ENCODE measurements around the gene ZNF148.

ZNF148 gene

GRCh38 chr3:125213946-125214542 lies 161.1 kb downstream of the ZNF148 start:
- no peak for DNase-seq

- no peak for DNase-seq
Measured at GRCh38 chr3:125213364-125213755, 161.8 kb downstream of the ZNF148 start.

GRCh38 chr3:125212509-125213363 lies 162.4 kb downstream of the ZNF148 start, which contains the start of gene SLC12A8:
Gene SLC12A8 (minus strand): TSS chr3:125212748. CDS start chr3:125211349, 1,399 bp downstream.
- DNase-seq: no peak

- no peak for DNase-seq
Measured at GRCh38 chr3:125212091-125212508, 163.0 kb downstream of the ZNF148 start.

GRCh38 chr3:125211523-125212090 lies 163.5 kb downstream of the ZNF148 start:
- no peak for DNase-seq

- no peak for DNase-seq
Measured at GRCh38 chr3:125207949-125208568, 167.1 kb downstream of the ZNF148 start.

- DNase-seq: no peak
Measured at GRCh38 chr3:125207507-125207906, 167.6 kb downstream of the ZNF148 start.

GRCh38 chr3:125206934-125207333 lies 168.2 kb downstream of the ZNF148 start:
- no peak for DNase-seq

- no peak for DNase-seq
Measured at GRCh38 chr3:125203731-125204130, 171.4 kb downstream of the ZNF148 start.

GRCh38 chr3:125202197-125202596 lies 172.9 kb downstream of the ZNF148 start:
- no peak for DNase-seq

- no peak for DNase-seq
Measured at GRCh38 chr3:125200731-125201139, 174.4 kb downstream of the ZNF148 start.

GRCh38 chr3:125194849-125195601 lies 180.1 kb downstream of the ZNF148 start:
- no peak for DNase-seq

GRCh38 chr3:125194061-125194848 lies 180.9 kb downstream of the ZNF148 start:
- DNase-seq: no peak

- no peak for DNase-seq
Measured at GRCh38 chr3:125192190-125193035, 182.7 kb downstream of the ZNF148 start.

- DNase-seq: no peak
Measured at GRCh38 chr3:125191730-125192129, 183.4 kb downstream of the ZNF148 start.

- no peak for DNase-seq
Measured at GRCh38 chr3:125191256-125191655, 183.9 kb downstream of the ZNF148 start.

- DNase-seq: no peak
Measured at GRCh38 chr3:125190786-125191185, 184.3 kb downstream of the ZNF148 start.

- no peak for DNase-seq
Measured at GRCh38 chr3:125189378-125190165, 185.6 kb downstream of the ZNF148 start.

GRCh38 chr3:125188955-125189354 lies 186.2 kb downstream of the ZNF148 start:
- DNase-seq: no peak

- DNase-seq: no peak
Measured at GRCh38 chr3:125187599-125187910, 187.6 kb downstream of the ZNF148 start.
